Erythroblast (primary cell): Measurements from ENCODE around the gene INPP4B.

ENCODE experiments used
- GATA1 ChIP-seq: IDR thresholded peaks from 2 replicates; pipeline ENCODE4 v1.6.1; 2011; ENCODE audit warnings: low read depth, mild to moderate bottlenecking, control low read depth, low read length, moderate library complexity
- POLR2A ChIP-seq: IDR thresholded peaks from 2 replicates; pipeline ENCODE4 v1.6.1; 2011; ENCODE audit warnings: mild to moderate bottlenecking, low read length

DNA sequence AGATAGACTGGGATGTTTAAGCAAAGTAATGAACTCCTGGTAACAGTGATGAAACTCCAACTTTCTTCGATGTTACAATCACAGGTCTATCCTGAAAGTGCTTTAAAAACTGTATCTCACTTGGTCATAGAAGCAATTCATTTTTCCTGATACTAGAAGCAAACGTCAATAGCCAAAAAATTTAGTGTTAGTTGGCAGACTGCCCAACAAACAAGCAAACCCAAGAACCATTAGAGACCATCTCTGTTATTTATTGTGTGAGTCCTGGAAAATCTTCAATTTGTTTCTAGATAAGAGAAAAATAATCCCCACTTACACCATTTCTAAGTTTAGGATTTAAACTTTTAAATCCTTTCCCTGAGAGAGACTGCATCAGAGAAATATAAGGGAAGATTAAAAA, 553.9 kb downstream of the INPP4B start:
- TF ChIP-seq POLR2A (no peak), GATA1 (no peak)
